IMR-90 (cell line): ENCODE data around the gene CD28.

Experiments used
- CTCF ChIP-seq: conservative IDR thresholded peaks from 2 replicates; pipeline ENCODE4 v1.5.1; 2012; ENCODE audit warnings: mild to moderate bottlenecking, low read depth, low read length, improper control_type of control experiment
- FOS ChIP-seq: fragments of 150-350 bp; IDR thresholded peaks from 2 replicates; pipeline ENCODE4 v1.6.1; 2016; ENCODE audit warnings: low read depth, low read length
- POLR2A ChIP-seq: IDR thresholded peaks from 2 replicates; pipeline ENCODE4 v1.6.1; 2012; ENCODE audit warnings: mild to moderate bottlenecking, low read depth, low read length
- RAD21 ChIP-seq: IDR thresholded peaks from 2 replicates; pipeline ENCODE4 v1.6.1; 2012; ENCODE audit warnings: low read length, improper control_type of control experiment
- SMC3 ChIP-seq: fragments of 150-350 bp; IDR thresholded peaks from 2 replicates; pipeline ENCODE4 v1.6.1; 2016; ENCODE audit warnings: low read depth, mild to moderate bottlenecking, antibody characterized with exemption, low read length, moderate library complexity
- USF2 ChIP-seq: fragments of 150-350 bp; IDR thresholded peaks from 2 replicates; pipeline ENCODE4 v1.6.1; 2017; ENCODE audit warnings: mild to moderate bottlenecking, antibody characterized with exemption, low read length, low read depth

GRCh38 chr2:203719456-203720410 lies 13.3 kb downstream of the CD28 start:
- TF ChIP-seq CTCF (no peak), FOS (no peak), POLR2A (no peak), RAD21 (no peak), SMC3 (no peak), USF2 (no peak)
